ENCODE measurements around the gene NCBP2.

DNA sequence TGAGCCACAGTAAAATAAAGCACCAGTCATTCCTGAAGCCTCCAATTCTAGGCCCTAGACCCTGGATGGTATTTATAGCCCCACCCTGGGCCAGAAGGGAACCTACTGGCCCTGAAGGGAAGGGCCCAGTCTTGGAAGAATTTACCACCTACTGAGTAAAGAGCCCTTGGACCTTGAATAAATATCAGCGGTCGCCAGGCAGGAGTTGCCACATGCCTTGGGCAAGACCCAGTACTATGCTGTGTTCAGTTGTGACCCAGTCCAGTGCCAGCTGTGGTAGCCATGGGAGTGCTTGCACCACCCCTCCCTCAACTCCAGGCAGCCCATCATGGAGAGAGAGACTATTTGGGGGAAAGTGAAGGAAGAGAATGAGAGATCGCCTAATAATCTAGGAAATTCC, 27.0 kb downstream of the NCBP2 start:
- TF ChIP-seq, protein P1, sequence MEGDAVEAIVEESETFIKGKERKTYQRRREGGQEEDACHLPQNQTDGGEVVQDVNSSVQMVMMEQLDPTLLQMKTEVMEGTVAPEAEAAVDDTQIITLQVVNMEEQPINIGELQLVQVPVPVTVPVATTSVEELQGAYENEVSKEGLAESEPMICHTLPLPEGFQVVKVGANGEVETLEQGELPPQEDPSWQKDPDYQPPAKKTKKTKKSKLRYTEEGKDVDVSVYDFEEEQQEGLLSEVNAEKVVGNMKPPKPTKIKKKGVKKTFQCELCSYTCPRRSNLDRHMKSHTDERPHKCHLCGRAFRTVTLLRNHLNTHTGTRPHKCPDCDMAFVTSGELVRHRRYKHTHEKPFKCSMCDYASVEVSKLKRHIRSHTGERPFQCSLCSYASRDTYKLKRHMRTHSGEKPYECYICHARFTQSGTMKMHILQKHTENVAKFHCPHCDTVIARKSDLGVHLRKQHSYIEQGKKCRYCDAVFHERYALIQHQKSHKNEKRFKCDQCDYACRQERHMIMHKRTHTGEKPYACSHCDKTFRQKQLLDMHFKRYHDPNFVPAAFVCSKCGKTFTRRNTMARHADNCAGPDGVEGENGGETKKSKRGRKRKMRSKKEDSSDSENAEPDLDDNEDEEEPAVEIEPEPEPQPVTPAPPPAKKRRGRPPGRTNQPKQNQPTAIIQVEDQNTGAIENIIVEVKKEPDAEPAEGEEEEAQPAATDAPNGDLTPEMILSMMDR (IDR thresholded peaks at IDR 0.05; ENCODE audit: borderline replicate concordance, extremely low read depth, low read length, poor library complexity, severe bottlenecking) = no peak
- TF ChIP-seq EZH2 (IDR thresholded peaks at IDR 0.05; ENCODE audit: borderline replicate concordance, low read depth, low read length, severe bottlenecking) = no peak
